ENCODE measurements around the gene ATF7IP2.
"Not testable (repeated sequence)": the region's sequence is repeated elsewhere in the genome, so short reads cannot be mapped to it uniquely, and the experiment has no call there.

The ATF7IP2 gene

GRCh38 chr16:10441726-10442125 lies 55.9 kb downstream of the ATF7IP2 start:
- no peak for DNase-seq (ENCODE audit: extremely low read depth in 1 of 2, low read depth in 1 of 2)

DNA sequence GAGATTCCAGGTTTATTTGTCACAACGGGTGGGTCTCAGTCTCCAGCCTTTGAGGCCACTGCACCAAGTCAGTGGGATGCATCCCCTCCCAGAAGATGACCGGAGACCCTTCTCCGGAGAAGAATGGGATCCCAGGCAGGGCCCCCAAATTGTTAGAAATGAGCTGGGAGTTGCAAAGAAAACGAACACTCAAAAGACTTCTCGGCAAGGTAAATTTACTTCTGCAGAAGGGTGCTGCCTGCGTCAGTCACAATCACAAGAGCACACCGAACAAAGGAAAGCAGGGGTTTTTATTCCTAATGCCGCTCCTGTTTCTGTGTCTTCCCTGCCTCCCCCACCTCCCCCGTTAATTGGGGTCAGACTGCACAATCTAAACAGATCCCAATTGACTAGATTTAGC lies 61.4 kb downstream of the ATF7IP2 start:
- no peak for DNase-seq (ENCODE audit: extremely low read depth in 1 of 2, low read depth in 1 of 2)

GRCh38 chr16:10452208-10453158 lies 66.6 kb downstream of the ATF7IP2 start:
- DNase-seq (ENCODE audit: extremely low read depth in 1 of 2, low read depth in 1 of 2) = not testable (repeated sequence)

DNA sequence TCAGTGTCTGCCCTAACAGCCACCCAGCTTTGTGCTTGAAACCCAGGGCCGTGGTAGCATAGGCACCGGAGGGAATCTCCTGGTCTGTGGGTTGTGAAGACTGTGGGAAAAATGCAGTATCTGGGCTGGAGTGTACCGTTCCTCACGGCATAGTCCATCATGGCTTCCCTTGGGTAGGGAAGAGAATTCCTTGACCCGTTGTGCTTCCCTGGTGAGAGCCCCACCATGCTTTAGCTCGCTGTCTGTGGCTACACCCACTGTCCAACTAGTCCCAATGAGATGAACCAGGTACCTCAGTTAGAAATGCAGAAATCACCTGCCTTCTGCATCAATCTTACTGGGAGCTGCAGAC lies 67.3 kb downstream of the ATF7IP2 start:
- no peak for DNase-seq (ENCODE audit: extremely low read depth in 1 of 2, low read depth in 1 of 2)

DNA sequence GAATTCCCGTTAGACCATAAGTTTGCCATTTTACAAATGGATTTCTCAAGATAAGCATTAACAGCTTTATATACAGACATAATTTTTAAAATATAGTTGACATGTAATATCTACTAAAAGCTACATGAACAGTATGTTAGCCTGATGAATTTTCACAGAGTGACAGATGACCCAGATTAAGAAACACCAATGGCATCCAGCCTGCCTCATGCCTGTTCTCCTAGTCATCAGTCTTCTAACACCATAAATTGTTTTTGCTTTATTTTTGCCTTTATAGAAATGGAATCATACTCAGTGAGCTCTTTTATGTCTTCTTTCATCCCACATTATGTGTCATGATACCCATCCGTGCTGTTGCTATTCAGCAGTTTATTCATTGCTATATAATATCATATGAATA lies 80.0 kb downstream of the ATF7IP2 start:
- no peak for DNase-seq (ENCODE audit: extremely low read depth in 1 of 2, low read depth in 1 of 2)

GRCh38 chr16:10466313-10466712 lies 80.5 kb downstream of the ATF7IP2 start:
- no peak for DNase-seq (ENCODE audit: extremely low read depth in 1 of 2, low read depth in 1 of 2)

- no peak for DNase-seq (ENCODE audit: extremely low read depth in 1 of 2, low read depth in 1 of 2)
Measured at GRCh38 chr16:10466861-10467260, 81.0 kb downstream of the ATF7IP2 start.

DNA sequence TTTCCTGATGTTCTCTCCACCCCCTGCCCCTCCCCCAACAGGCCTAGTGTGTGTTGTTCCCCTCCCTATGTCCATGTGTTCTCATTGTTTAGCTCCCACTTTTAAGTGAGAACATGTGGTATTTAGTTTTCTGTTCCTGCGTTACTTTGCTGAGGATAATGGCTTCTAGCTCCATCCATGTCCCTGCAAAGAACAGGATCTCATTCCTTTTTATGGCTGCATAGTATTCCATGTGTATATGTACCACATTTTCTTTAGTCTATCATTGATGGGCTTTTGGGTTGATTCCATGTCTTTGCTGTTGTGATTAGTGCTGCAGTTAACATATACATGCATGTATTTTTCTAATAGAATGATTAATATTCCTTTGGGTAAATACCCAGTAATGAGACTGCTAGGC lies 90.8 kb downstream of the ATF7IP2 start:
- not testable (repeated sequence) for DNase-seq (ENCODE audit: extremely low read depth in 1 of 2, low read depth in 1 of 2)

GRCh38 chr16:10480151-10480550 lies 94.3 kb downstream of the ATF7IP2 start:
- DNase-seq (ENCODE audit: extremely low read depth in 1 of 2, low read depth in 1 of 2) = no peak

GRCh38 chr16:10485159-10485558 lies 99.3 kb downstream of the ATF7IP2 start:
- DNase-seq (ENCODE audit: extremely low read depth in 1 of 2, low read depth in 1 of 2) = no peak

DNA sequence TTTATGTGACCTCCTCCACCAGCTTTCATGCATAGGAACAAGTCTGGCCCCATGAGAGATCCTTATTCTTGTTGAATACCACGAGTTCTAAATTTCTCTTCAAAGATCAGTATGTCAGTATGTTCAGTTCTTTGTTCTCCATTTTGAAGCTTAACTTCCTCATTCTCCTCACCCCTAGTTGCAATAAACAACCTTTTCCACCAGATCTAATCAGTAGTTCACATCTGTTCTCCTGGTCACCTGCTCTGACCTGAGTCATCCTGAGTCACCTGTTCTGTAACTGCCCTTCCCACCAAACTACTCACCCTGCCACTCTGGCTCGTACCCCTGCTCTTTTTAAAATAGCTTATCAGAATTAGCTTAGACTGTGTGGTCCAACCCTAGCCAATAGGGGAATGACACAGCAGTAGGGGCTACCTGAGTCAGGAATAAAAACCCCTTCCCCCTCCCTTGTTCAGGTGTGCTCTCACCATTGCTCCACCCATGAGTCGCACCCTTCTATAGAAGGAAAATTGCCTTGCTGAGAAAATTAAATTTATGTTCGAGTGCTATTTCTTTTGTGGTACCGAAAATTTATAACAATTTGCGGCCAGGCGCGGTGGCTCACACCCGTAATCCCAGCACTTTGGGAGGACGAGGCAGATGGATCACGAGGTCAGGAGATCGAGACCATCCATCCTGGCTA lies 100.0 kb downstream of the ATF7IP2 start:
- DNase-seq (ENCODE audit: extremely low read depth in 1 of 2, low read depth in 1 of 2) = no peak

DNA sequence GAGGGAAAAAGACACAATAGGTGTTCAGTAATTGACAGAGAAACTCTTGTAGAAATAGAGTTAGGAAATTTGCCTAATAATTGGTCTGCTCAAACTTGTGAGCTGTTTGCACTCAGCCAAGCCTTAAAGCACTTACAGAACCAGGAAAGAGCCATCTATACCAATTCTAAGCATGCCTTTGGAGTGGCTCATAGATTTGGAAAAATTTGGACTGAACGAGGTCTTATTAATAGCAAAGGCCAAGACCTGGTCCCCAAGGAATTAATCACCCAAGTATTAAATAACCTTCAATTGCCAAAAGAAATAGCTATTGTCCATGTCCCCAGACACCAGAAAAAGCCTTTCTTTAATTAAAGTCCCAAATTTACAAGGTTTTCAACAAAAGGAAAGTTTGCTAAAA lies 104.3 kb downstream of the ATF7IP2 start:
- DNase-seq (ENCODE audit: extremely low read depth in 1 of 2, low read depth in 1 of 2) = no peak

- DNase-seq (ENCODE audit: extremely low read depth in 1 of 2, low read depth in 1 of 2) = no peak
Measured at GRCh38 chr16:10493276-10493675, 107.4 kb downstream of the ATF7IP2 start.

DNA sequence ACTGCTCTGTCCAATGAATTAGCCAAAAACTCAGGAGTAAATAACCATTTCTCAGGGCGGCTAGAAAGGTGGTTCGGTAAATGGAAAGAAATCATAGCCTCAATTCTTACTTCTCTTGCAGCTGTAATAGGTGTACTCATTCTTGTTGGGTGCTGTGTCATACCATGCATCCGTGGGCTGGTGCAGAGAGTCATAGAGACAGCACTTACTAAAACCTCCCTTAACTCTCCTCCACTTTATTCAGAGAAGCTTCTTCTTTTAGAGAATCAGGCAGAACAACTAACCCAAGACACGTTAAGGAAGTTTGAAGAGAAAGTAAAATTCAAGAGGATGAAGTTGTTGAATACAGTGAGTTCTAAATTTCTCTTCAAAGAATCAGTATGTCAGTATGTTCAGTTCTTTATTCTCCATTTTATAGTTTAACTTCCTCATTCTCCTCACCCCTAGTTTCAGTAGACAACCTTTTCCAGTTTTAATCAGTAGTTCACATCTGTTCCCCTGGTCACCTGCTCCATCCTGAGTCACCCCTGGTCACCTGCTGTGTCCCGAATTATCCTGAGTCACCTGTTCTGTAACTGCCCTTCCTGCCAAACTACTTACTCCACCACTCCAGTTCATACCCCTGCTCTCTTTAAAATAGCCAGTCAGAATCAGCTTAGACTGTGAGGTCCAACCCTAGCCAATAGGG lies 108.6 kb downstream of the ATF7IP2 start:
- DNase-seq (ENCODE audit: extremely low read depth in 1 of 2, low read depth in 1 of 2) = no peak

DNA sequence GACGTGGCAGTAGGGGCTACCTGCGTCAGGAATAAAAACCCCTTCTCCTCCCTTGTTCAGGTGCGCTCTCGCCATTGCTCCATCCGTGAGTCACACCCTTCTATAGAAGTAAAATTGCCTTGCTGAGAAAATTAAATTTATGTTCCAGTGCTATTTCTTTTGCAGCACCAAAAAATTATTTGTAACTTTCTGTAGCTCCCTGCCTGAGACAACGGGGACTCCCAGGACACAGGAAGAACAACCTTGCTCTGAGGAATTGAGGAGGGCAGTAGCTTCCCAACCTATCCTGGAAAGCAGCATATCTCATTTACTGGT lies 109.1 kb downstream of the ATF7IP2 start:
- DNase-seq (ENCODE audit: extremely low read depth in 1 of 2, low read depth in 1 of 2) = no peak

DNA sequence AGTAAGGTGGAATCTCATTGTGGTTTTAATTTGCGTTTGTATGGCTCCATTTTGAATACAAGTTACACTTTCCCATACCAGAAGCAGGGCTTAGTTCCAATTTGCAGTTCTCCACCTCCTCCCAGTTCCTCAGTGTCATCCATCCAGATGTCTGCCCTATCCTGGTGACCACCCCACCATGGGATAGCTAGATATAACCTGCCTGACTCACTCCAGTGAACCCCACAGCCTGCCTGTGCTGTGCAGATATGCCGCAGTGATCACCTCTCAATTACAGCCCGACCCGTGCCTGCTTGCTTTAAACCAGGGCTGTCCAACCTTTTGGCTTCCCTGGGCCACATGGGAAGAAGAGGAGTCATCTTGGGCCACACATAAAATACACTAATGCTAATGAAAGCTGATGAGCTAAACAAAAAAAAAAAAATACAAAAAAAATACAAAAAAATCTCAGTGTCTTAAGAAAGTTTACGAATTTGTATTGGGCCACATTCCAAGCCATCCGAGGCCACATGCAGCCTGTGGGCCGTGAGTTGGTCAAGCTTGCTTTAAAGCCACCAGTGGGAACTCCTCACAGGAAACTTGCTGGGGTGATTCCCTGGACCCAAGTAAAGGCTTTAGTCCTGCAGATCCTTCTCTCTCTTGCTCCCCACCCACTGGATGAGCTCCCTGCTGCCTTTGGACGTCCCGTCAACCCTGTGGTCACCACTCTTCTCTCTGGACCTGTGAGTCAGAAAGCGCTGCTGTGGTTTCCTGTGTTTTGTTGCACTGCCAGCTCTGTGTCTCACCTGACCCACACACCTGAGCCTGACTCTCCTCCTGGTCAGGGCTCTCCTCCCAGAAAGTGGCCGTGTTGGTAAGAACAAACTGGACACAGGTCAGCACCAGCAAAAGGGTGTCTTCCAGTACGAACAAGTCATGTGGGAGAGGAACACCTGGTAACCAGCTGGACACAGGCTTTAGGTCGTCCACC lies 111.6 kb downstream of the ATF7IP2 start:
- no peak for DNase-seq (ENCODE audit: extremely low read depth in 1 of 2, low read depth in 1 of 2)

DNA sequence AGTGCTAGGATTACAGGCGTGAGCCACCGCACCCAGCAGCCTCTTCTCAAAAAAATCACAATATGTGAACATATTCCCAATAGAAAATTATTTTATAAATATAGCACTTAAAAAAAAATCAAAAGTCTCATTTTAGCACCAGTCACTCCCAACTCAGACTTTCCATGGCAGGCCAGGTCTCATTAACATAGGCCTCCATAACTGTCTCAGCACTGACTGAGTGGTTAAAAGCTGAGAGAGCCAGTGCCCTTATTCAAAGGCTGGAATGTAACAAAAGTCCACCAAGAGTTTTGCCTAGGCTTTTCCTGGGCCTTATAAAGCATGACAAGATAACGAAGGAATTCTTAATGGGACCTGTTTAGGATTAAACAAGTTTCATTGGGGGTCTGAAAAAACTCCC lies 114.7 kb downstream of the ATF7IP2 start:
- no peak for DNase-seq (ENCODE audit: extremely low read depth in 1 of 2, low read depth in 1 of 2)

DNA sequence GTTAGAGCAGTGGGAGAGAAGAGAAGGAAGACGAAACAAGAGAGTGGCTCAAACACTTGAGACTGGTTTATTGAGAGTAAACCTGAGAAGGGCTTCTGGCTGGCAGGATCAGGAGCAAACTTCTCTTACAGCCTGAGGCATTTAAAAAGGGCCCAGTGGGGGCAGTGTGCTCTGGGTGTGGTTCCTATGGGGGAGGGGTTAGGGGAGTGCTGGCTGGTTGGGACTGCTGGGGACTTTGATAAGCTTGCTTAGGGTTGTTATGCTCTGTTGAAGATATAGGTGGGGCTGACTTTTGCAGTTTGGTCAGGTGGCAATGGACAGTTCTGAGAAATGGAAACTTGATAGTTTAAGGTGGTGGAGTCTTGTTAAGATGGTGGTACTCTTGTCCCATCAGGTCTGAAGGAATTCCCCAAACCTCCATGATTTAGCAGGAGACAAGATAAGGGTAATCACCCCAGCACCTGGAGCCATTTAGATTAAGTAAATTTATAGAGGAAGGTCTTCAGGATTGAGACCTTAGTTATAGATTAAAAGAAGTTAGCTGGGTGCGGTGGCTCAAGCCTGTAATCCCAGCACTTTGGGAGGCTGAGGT lies 115.3 kb downstream of the ATF7IP2 start:
- DNase-seq (ENCODE audit: extremely low read depth in 1 of 2, low read depth in 1 of 2) = no peak

DNA sequence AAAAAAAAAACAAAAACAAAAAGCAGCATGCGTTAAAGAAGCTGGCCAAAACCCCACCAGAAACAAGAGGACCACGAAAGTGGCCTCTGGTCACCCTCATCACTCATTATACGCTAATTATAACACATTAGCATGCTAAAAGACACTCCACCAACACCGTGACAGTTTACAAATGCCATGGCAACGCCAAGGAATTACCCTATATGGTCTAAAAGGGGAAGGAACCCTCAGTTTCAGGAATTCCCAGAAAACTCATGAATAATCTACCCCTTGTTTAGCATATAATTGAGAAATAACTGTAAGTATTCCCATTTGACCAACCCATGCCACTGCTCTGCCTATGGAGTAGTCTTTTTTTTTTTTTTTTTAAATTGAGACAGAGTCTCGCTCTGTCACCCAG lies 116.9 kb downstream of the ATF7IP2 start:
- no peak for DNase-seq (ENCODE audit: extremely low read depth in 1 of 2, low read depth in 1 of 2)

GRCh38 chr16:10504404-10504885 lies 118.6 kb downstream of the ATF7IP2 start:
- DNase-seq (ENCODE audit: extremely low read depth in 1 of 2, low read depth in 1 of 2) = no peak

Data from stimulated activated CD8-positive, alpha-beta memory T cell treated with anti-CD3 and anti-CD28 coated beads, Interleukin-7, amount 100 ng/mL, for 48 hours (primary cell).